Retinal pigment epithelial cell (primary cell): ENCODE results near the gene PCDHB1.

Experiments
- DNase-seq: peaks from one replicate; pipeline ENCODE4 v3.0.0-alpha.2; 2010; ENCODE audit warnings: low read depth
- H3K4me3 ChIP-seq: 2 replicates; pipeline ENCODE4 v1.5.1; 2011; ENCODE audit warnings: mild to moderate bottlenecking, low read length, control low read depth, moderate library complexity
- TF ChIP-seq, protein P1 (sequence below): conservative IDR thresholded peaks from 2 replicates; pipeline ENCODE4 v1.5.1; 2011; ENCODE audit warnings: low read depth, low read length, control low read depth, inconsistent platforms

PCDHB1 gene

DNA sequence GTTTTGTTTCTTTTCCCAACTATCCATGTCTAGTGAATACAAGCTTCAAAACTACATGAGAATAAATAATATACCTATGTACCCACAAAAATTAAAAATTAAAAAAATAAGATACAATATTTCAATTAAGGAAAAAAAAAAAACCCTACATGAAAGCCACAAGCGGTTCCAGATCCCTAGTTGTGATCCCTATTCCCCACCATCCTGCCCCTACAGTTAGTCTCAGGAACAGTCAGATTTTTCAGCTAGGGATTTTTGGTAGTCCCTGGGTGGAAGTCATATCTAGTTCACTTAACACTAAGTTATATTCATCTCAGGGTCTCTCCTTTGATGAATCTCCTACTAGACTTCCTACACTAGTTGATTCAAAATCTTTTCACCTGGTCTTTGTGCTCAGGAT is 18.5 kb upstream of the PCDHB1 start:
- no peak for DNase-seq
- no peak overlapping the region for H3K4me3 ChIP-seq
- TF ChIP-seq, protein P1, sequence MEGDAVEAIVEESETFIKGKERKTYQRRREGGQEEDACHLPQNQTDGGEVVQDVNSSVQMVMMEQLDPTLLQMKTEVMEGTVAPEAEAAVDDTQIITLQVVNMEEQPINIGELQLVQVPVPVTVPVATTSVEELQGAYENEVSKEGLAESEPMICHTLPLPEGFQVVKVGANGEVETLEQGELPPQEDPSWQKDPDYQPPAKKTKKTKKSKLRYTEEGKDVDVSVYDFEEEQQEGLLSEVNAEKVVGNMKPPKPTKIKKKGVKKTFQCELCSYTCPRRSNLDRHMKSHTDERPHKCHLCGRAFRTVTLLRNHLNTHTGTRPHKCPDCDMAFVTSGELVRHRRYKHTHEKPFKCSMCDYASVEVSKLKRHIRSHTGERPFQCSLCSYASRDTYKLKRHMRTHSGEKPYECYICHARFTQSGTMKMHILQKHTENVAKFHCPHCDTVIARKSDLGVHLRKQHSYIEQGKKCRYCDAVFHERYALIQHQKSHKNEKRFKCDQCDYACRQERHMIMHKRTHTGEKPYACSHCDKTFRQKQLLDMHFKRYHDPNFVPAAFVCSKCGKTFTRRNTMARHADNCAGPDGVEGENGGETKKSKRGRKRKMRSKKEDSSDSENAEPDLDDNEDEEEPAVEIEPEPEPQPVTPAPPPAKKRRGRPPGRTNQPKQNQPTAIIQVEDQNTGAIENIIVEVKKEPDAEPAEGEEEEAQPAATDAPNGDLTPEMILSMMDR, result no peak

DNA sequence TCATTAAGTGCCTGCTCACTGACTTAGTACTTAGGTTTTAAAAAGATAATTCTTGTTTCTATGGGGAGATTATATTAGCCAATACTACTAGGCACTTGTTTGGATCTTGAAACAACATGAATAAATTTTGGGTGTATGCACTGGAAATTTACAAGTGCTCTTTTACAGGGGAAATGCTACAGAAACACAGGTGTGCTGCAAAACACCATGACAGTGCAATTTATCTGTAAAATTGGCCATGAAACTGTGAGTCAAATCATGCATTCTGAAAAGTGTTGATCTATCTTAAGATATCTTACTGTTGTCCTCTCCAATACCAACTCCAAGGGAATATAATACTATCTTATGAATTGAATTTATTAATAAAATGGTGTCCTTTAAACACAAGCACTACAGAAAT is 12.1 kb upstream of the PCDHB1 start:
- no peak overlapping the region for H3K4me3 ChIP-seq
- TF ChIP-seq, protein P1, result no peak
- DNase-seq, result no peak

DNA sequence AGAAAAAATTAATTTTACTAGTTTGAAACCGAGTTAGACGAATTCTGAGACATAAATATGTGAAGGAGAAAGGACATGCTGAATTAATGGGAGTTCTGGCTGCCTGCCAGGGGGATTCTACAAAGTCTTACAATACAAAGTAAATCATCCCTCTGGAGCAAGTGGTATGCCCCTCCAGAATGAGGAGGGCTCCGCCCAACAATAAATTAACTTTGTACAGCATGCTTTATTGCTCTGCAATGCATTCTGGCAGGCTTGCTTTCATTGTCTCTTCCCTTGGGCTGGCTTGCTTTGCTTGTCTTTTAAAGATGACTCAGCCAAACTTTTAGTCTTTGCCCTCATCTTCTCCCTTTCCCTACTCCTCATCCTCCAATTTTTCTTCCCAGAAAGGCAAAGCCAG is 11.7 kb upstream of the PCDHB1 start:
- no peak for DNase-seq
- H3K4me3 ChIP-seq, result no peak overlapping the region
- TF ChIP-seq, protein P1, result no peak

DNA sequence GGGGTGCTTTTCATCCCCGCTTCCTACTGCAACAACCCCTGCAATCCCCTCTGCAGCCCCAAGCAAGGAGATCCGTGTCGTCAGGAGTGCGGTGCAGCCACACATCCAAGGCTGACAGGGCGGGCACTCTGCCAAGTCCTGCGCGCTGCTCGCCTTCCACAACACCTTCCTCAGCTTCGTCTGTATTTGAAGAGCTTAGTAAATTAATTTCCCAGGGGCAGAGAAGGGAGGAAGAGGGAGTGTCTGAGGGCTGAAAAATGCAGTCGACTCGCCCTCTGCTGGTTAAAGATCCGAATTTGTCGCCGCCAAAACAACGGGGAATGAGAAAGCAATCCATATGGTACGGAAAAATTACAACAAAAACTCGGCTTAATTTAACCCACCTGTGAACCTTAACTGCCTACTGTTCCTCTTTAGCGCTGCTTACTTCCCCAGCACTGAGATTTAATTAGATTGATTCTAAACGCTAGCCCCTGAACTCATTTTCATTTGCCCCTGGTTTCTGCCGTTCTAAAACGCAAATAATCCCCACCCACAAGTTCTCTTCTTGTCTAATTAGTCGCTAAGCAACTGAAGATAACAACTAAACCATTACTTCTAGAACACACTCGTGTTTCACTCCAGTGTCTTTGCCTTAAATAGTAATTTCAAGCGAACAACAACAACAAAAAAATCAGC is 10.9 kb upstream of the PCDHB1 start:
- DNase-seq, result peak; percentile 21
- peak overlapping the region; percentile 39 for H3K4me3 ChIP-seq
- TF ChIP-seq, protein P1, result peak; percentile 63

DNA sequence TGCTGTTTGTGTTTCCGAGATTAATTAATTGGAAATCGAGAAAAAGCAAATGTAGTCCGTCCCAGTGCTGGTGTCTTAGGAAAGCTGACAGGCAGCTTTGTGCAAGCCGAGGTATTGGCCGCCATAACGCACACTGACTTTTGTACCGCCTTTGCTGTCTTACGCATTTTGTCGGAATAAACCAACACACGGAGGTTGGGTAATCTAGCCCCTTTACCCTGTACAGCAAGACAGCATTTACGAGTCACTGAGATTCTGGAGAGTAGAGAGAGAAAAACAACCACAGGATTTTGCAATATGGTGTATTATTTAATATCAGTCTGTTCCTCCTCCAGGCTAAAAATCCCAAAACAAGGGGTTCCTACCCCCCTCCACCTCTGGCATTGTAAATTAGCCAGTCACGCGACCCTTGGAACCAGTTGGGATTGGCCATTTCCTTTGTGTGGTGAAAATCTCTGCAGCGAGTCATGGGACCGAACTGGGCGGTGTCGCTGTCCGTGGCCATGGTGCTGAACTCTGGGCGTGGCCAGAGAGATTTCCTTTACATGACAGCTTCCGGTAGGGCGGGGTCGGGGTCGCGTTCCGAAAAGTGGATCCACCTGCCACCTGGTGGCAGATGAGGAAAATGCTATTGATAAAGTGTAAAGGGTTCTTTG is 10.3 kb upstream of the PCDHB1 start:
- peak overlapping the region; percentile 39 for H3K4me3 ChIP-seq
- DNase-seq, result peak; percentile 63
- TF ChIP-seq, protein P1, result peak; percentile 67

DNA sequence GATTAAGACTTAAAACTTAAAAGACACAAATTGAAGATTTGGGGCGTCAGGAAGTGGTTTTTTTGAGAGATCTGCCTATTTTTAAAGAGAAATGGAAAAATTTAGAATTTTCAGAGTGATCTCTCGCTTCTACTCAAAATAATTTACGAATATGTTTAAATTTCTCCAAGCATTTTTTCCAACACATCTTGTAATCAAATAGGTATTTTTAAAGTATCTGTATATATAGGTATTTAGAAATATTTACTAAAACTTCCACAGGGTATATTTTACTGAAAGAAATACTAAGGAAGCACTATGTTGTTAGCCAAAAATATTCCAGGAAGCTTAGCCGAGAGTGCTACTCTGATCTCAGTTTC is 9.8 kb upstream of the PCDHB1 start:
- TF ChIP-seq, protein P1, result no peak
- no peak for DNase-seq
- no peak overlapping the region for H3K4me3 ChIP-seq

DNA sequence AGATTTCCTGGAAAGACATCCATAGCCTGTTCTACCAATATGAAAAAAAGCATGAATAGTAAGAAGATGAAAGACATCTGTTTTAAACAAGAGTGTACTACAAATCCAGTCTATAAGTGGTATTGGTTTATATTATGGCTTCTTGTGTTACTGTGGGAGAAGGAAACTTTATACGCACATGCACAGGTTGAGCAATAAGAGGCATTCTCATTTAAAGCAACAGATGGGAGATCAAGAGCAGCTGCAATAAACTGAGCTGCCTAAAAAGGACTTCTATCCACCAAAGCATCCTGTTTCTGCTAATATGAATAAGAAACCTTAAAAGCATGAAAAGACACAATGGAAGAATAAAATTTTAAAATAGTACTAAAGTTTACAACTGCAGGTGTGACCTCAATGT is 8.6 kb upstream of the PCDHB1 start:
- no peak overlapping the region for H3K4me3 ChIP-seq
- TF ChIP-seq, protein P1, result no peak
- no peak for DNase-seq
